ENCODE measurements around the gene SLC25A45. TPM values are rescaled to one million over a fixed set of nuclear protein-coding genes. Genes with fewer than 3 reads are reported as not detected.
A peak's percentile ranks its signal among the peaks of the same experiment; 100 is the strongest.

SLC25A45 gene
- total RNA-seq, 1 experiment from 2014 or later: 1.1 TPM

GRCh38 chr11:65362966-65363365, 19.5 kb downstream of the SLC25A45 start:
- H4K8ac ChIP-seq (replicated peaks; ENCODE audit: insufficient read length, low read depth, low read length): no peak overlapping the region
- H3T11ph ChIP-seq (ENCODE audit: low read length): no peak overlapping the region
- no peak overlapping the region for H3K23ac ChIP-seq (ENCODE audit: insufficient read length, low read depth, low read length)
- H2AFZ ChIP-seq (ENCODE audit: low read length): no peak overlapping the region
- H3K79me2 ChIP-seq (ENCODE audit: insufficient read depth, low read length): no peaks in the 10 kb centered on the region
- H2BK20ac ChIP-seq (ENCODE audit: low read depth, low read length, poor library complexity, severe bottlenecking): no peak overlapping the region
- no peak overlapping the region for H3K4ac ChIP-seq (ENCODE audit: low read depth, low read length)
- Mint-ChIP-seq H3K27me3 (ENCODE audit: low read depth) (peaks cover 3% of the 10 kb centered on the region), H3K27ac (no peak overlapping the region), H3K9me3 (no peaks in the 10 kb centered on the region), H3K4me1 (peaks cover 7% of the 10 kb centered on the region in 2 experiments), H3K4me3 (peak overlapping the region in 1 of 2 experiments; percentile 26; a peak in 1 of 5 replicates), H3K36me3 (ENCODE audit: insufficient read depth in 1 of 3, low read depth in 3 of 3) (no peaks in the 10 kb centered on the region)
- H3K79me1 ChIP-seq (ENCODE audit: insufficient read depth, low read depth, low read length, poor library complexity, severe bottlenecking): no peaks in the 10 kb centered on the region
- no peak overlapping the region for H2BK5ac ChIP-seq (ENCODE audit: insufficient read length, low read length)
- H3K14ac ChIP-seq (ENCODE audit: insufficient read depth, low read length): no peak overlapping the region
- no peak overlapping the region for H2AK5ac ChIP-seq (ENCODE audit: insufficient read length, low read length)
- no peak overlapping the region for H3K56ac ChIP-seq (ENCODE audit: insufficient read length, low read depth, low read length)
- no peak overlapping the region for H2BK120ac ChIP-seq (ENCODE audit: low read depth, low read length, poor library complexity, severe bottlenecking)
- TF ChIP-seq CTCF (conservative IDR thresholded peaks at IDR 0.05): no peak
- WGBS (ENCODE audit: extremely low coverage, insufficient read length, low lambda C conversion rate): no CpG with 5 or more reads among the region's 6 CpGs
- H4K20me1 ChIP-seq (ENCODE audit: control insufficient read depth, insufficient read depth, insufficient read length): no peaks in the 10 kb centered on the region
- no peak overlapping the region for H3K4me2 ChIP-seq (ENCODE audit: insufficient read depth, insufficient read length, low read length)
- H3K27me3 ChIP-seq (ENCODE audit: insufficient read depth, low read length): no peaks in the 10 kb centered on the region; the same call in 1 of the 2 replicates
- no peak overlapping the region for H3K27ac ChIP-seq (ENCODE audit: insufficient read length, low read depth, low read length)
- H3K9ac ChIP-seq (ENCODE audit: extremely low read depth, insufficient read length, low read length): no peak overlapping the region
- DNase-seq: no peak
- no peaks in the 10 kb centered on the region for H3K23me2 ChIP-seq (ENCODE audit: insufficient read length, low read depth, low read length, poor library complexity, severe bottlenecking)
- H4K5ac ChIP-seq (ENCODE audit: insufficient read length, low read depth, low read length): no peak overlapping the region
- H4K91ac ChIP-seq (ENCODE audit: insufficient read length, low read depth, low read length): no peak overlapping the region
- H3K4me1 ChIP-seq (ENCODE audit: insufficient read depth, low read length): no peaks in the 10 kb centered on the region
- no peak overlapping the region for H2BK15ac ChIP-seq (ENCODE audit: low read depth, low read length)
- no peak overlapping the region for H3K18ac ChIP-seq (ENCODE audit: insufficient read length, low read depth, low read length)
- no peaks in the 10 kb centered on the region for H3K9me3 ChIP-seq (ENCODE audit: control insufficient read depth, low read depth, low read length)
- H2BK12ac ChIP-seq (ENCODE audit: insufficient read length, low read depth, low read length): no peak overlapping the region

Measured in H9 (cell line).